GM19397 (cell line): ENCODE data around the gene ASB14.
"Not testable (repeated sequence)": the region's sequence is repeated elsewhere in the genome, so short reads cannot be mapped to it uniquely, and the experiment has no call there.

Source experiments
- ATAC-seq: cut with Tn5 transposase; IDR thresholded peaks from one replicate; pipeline ENCODE4 v1.9.1; 2021; ENCODE audit warnings: mild to moderate bottlenecking, moderate library complexity; ENCODE audit not compliant: unreplicated experiment

Gene ASB14

GRCh38 chr3:57292159-57292896 lies at the start of gene ASB14:
TSS of gene ASB14 (minus strand) at chr3:57292685. CDS start at chr3:57292033, 652 bp downstream.
- no peak for ATAC-seq

- not testable (repeated sequence) for ATAC-seq
These were observed 46.7 kb upstream of the ASB14 start for GRCh38 chr3:57339071-57339642.

GRCh38 chr3:57338272-57339070 lies 46.0 kb upstream of the ASB14 start:
- not testable (repeated sequence) for ATAC-seq

GRCh38 chr3:57335283-57335938 lies 42.9 kb upstream of the ASB14 start:
- no peak for ATAC-seq

GRCh38 chr3:57331078-57331610 lies 38.7 kb upstream of the ASB14 start:
- no peak for ATAC-seq

- not testable (repeated sequence) for ATAC-seq
These were observed 34.0 kb upstream of the ASB14 start for GRCh38 chr3:57326498-57326897.

- ATAC-seq = no peak
These were observed 21.7 kb upstream of the ASB14 start for GRCh38 chr3:57314204-57314603.

GRCh38 chr3:57309769-57310360 lies 17.4 kb upstream of the ASB14 start:
- ATAC-seq = no peak

GRCh38 chr3:57303520-57303919 lies 11.0 kb upstream of the ASB14 start:
- not testable (repeated sequence) for ATAC-seq

GRCh38 chr3:57298041-57298440 lies 5.6 kb upstream of the ASB14 start:
- no peak for ATAC-seq

GRCh38 chr3:57292897-57293526 lies 527 bp upstream of the ASB14 start:
- no peak for ATAC-seq

- ATAC-seq = no peak
These were observed 4.1 kb downstream of the ASB14 start for GRCh38 chr3:57288403-57288802.

GRCh38 chr3:57287205-57287604 lies 5.3 kb downstream of the ASB14 start:
- ATAC-seq = no peak

- no peak for ATAC-seq
These were observed 9.2 kb downstream of the ASB14 start for GRCh38 chr3:57283334-57283733.

- ATAC-seq = no peak
These were observed 10.8 kb downstream of the ASB14 start for GRCh38 chr3:57281715-57282114.

- ATAC-seq = no peak
These were observed 12.8 kb downstream of the ASB14 start for GRCh38 chr3:57279685-57280084.

- ATAC-seq = no peak
These were observed 14.2 kb downstream of the ASB14 start for GRCh38 chr3:57278237-57278636.

- ATAC-seq = no peak
These were observed 17.1 kb downstream of the ASB14 start for GRCh38 chr3:57275393-57275792.

GRCh38 chr3:57274845-57275244 lies 17.6 kb downstream of the ASB14 start:
- no peak for ATAC-seq

GRCh38 chr3:57268416-57268815 lies 24.1 kb downstream of the ASB14 start:
- no peak for ATAC-seq
